Measurements from ENCODE around the gene HLTF. TPM values are rescaled to one million over a fixed set of nuclear protein-coding genes. Genes with fewer than 3 reads are reported as not detected.
A peak's percentile ranks its signal among the peaks of the same experiment; 100 is the strongest.

HLTF gene
- total and polyA plus RNA-seq, 2 donors (not counting 1 experiment from before 2014, with no cell fraction given): 22.1 to 67.2 TPM

GRCh38 chr3:148997623-148998022, 88.7 kb downstream of the HLTF start:
- H3K4me2 ChIP-seq (ENCODE audit: extremely low read depth, insufficient read depth, low read length): no peak overlapping the region
- no peak overlapping the region for H3K4me3 ChIP-seq (replicated peaks in 1 of 4; ENCODE audit: control extremely low read depth in 1 of 4, insufficient read depth in 1 of 4, low read depth in 3 of 4, low read length in 4 of 4)
- peaks cover 10% of the 10 kb centered on the region for H3K36me3 ChIP-seq (ENCODE audit: control insufficient read depth, insufficient read depth, low read length)
- H3K9me3 ChIP-seq (ENCODE audit: control insufficient read depth, insufficient read depth, low read depth, low read length): no peaks in the 10 kb centered on the region
- no peak overlapping the region for H2AFZ ChIP-seq (ENCODE audit: low read length)
- TF ChIP-seq CTCF (conservative IDR thresholded peaks at IDR 0.05 in 1 of 2, IDR thresholded peaks at IDR 0.05 in 1 of 2; ENCODE audit: low read depth in 1 of 2, low read length in 2 of 2) (no peak), EZH2 (IDR thresholded peaks at IDR 0.05; ENCODE audit: low read length, missing control alignments) (no peak)
- H3K79me2 ChIP-seq (ENCODE audit: control insufficient read depth, insufficient read depth, low read length): peaks cover 18% of the 10 kb centered on the region
- no peaks in the 10 kb centered on the region for H4K20me1 ChIP-seq (ENCODE audit: control insufficient read depth, extremely low read depth, insufficient read depth, low read length)
- no peaks in the 10 kb centered on the region for H3K27me3 ChIP-seq (ENCODE audit: control insufficient read depth, insufficient read depth, low read length)
- H3K27ac ChIP-seq (ENCODE audit: insufficient read depth, low read length): no peak overlapping the region
- no peak overlapping the region for H3K9ac ChIP-seq (ENCODE audit: insufficient read depth, low read length)
- H3K4me1 ChIP-seq (ENCODE audit: control insufficient read depth, extremely low read depth, insufficient read depth, low read length): peaks cover 16% of the 10 kb centered on the region
- DNase-seq (ENCODE audit: low read depth in 2 of 2): no peak

- Histone ChIP-seq H3K79me2 (ENCODE audit: control insufficient read depth, insufficient read depth, low read length) (peaks cover 24% of the 10 kb centered on the region), H3K4me3 (replicated peaks in 1 of 4; ENCODE audit: control extremely low read depth in 1 of 4, insufficient read depth in 1 of 4, low read depth in 3 of 4, low read length in 4 of 4) (peak overlapping the region; percentile 62 to 83 (median 76)), H4K20me1 (ENCODE audit: control insufficient read depth, extremely low read depth, insufficient read depth, low read length) (no peaks in the 10 kb centered on the region), H3K9ac (ENCODE audit: insufficient read depth, low read length) (peak overlapping the region; percentile 89), H3K4me1 (ENCODE audit: control insufficient read depth, extremely low read depth, insufficient read depth, low read length) (peaks cover 5% of the 10 kb centered on the region), H3K9me3 (ENCODE audit: control insufficient read depth, insufficient read depth, low read depth, low read length) (no peaks in the 10 kb centered on the region), H3K36me3 (ENCODE audit: control insufficient read depth, insufficient read depth, low read length) (peaks cover 10% of the 10 kb centered on the region), H2AFZ (ENCODE audit: low read length) (no peak overlapping the region), H3K27ac (ENCODE audit: insufficient read depth, low read length) (peak overlapping the region; percentile 83), H3K4me2 (ENCODE audit: extremely low read depth, insufficient read depth, low read length) (peak overlapping the region; percentile 92), H3K27me3 (ENCODE audit: control insufficient read depth, insufficient read depth, low read length) (no peaks in the 10 kb centered on the region)
- DNase-seq (ENCODE audit: low read depth in 2 of 2): no peak
- no peak for TF ChIP-seq EZH2 (IDR thresholded peaks at IDR 0.05; ENCODE audit: low read length, missing control alignments)
- TF ChIP-seq CTCF (conservative IDR thresholded peaks at IDR 0.05 in 1 of 2, IDR thresholded peaks at IDR 0.05 in 1 of 2; ENCODE audit: low read depth in 1 of 2, low read length in 2 of 2): no peak
Observed at GRCh38 chr3:148992635-148993255, 93.6 kb downstream of the HLTF start.

- Histone ChIP-seq H3K4me2 (ENCODE audit: extremely low read depth, insufficient read depth, low read length) (peak overlapping the region; percentile 92), H3K4me3 (replicated peaks in 1 of 4; ENCODE audit: control extremely low read depth in 1 of 4, insufficient read depth in 1 of 4, low read depth in 3 of 4, low read length in 4 of 4) (peak overlapping the region; percentile 62 to 83 (median 76)), H4K20me1 (ENCODE audit: control insufficient read depth, extremely low read depth, insufficient read depth, low read length) (no peaks in the 10 kb centered on the region), H3K27ac (ENCODE audit: insufficient read depth, low read length) (peak overlapping the region; percentile 83), H3K9ac (ENCODE audit: insufficient read depth, low read length) (peak overlapping the region; percentile 89), H3K9me3 (ENCODE audit: control insufficient read depth, insufficient read depth, low read depth, low read length) (no peaks in the 10 kb centered on the region), H2AFZ (ENCODE audit: low read length) (no peak overlapping the region), H3K4me1 (ENCODE audit: control insufficient read depth, extremely low read depth, insufficient read depth, low read length) (peaks cover 5% of the 10 kb centered on the region), H3K27me3 (ENCODE audit: control insufficient read depth, insufficient read depth, low read length) (no peaks in the 10 kb centered on the region), H3K79me2 (ENCODE audit: control insufficient read depth, insufficient read depth, low read length) (peaks cover 24% of the 10 kb centered on the region), H3K36me3 (ENCODE audit: control insufficient read depth, insufficient read depth, low read length) (peaks cover 10% of the 10 kb centered on the region)
- peak; percentile 34 to 50 for DNase-seq (ENCODE audit: low read depth in 2 of 2)
- TF ChIP-seq EZH2 (IDR thresholded peaks at IDR 0.05; ENCODE audit: low read length, missing control alignments) (no peak), CTCF (conservative IDR thresholded peaks at IDR 0.05 in 1 of 2, IDR thresholded peaks at IDR 0.05 in 1 of 2; ENCODE audit: low read depth in 1 of 2, low read length in 2 of 2) (no peak)
Observed at GRCh38 chr3:148992027-148992634, 94.2 kb downstream of the HLTF start.
